ENCODE measurements around the gene PLEKHN1.
"Not testable (repeated sequence)": the region's sequence is repeated elsewhere in the genome, so short reads cannot be mapped to it uniquely, and the experiment has no call there.

The PLEKHN1 gene

GRCh38 chr1:1013105-1013921 lies 47.0 kb downstream of the PLEKHN1 start, which contains the start of gene ISG15:
ISG15 (plus strand) TSS chr1:1013497; CDS start chr1:1013574, 77 bp downstream.
- FAIRE-seq, result peak; percentile 85

GRCh38 chr1:1013922-1014648 lies 47.8 kb downstream of the PLEKHN1 start:
- no peak for FAIRE-seq

GRCh38 chr1:1014799-1015681 lies 48.8 kb downstream of the PLEKHN1 start:
- no peak for FAIRE-seq

- FAIRE-seq, result not testable (repeated sequence)
These were observed 51.4 kb downstream of the PLEKHN1 start for GRCh38 chr1:1017397-1018320.

- FAIRE-seq, result not testable (repeated sequence)
These were observed 52.0 kb downstream of the PLEKHN1 start for GRCh38 chr1:1018321-1018685.

- FAIRE-seq, result no peak
These were observed 53.1 kb downstream of the PLEKHN1 start for GRCh38 chr1:1019122-1019999.

GRCh38 chr1:1020000-1020404 lies 53.7 kb downstream of the PLEKHN1 start, which contains the start of gene AGRN:
AGRN (plus strand) TSS chr1:1020120; CDS start chr1:1020173, 53 bp downstream.
- no peak for FAIRE-seq

GRCh38 chr1:1020415-1021009 lies 54.2 kb downstream of the PLEKHN1 start:
- no peak for FAIRE-seq

- FAIRE-seq, result no peak
These were observed 55.0 kb downstream of the PLEKHN1 start for GRCh38 chr1:1021010-1021919.

- FAIRE-seq, result no peak
These were observed 55.6 kb downstream of the PLEKHN1 start for GRCh38 chr1:1021920-1022259.

- FAIRE-seq, result no peak
These were observed 56.2 kb downstream of the PLEKHN1 start for GRCh38 chr1:1022302-1023009.

- no peak for FAIRE-seq
These were observed 57.4 kb downstream of the PLEKHN1 start for GRCh38 chr1:1023700-1024099.

GRCh38 chr1:1024149-1024770 lies 58.0 kb downstream of the PLEKHN1 start:
- no peak for FAIRE-seq

- FAIRE-seq, result no peak
These were observed 58.8 kb downstream of the PLEKHN1 start for GRCh38 chr1:1024771-1025699.
